Measurements from ENCODE around the gene NUAK2.

DNA sequence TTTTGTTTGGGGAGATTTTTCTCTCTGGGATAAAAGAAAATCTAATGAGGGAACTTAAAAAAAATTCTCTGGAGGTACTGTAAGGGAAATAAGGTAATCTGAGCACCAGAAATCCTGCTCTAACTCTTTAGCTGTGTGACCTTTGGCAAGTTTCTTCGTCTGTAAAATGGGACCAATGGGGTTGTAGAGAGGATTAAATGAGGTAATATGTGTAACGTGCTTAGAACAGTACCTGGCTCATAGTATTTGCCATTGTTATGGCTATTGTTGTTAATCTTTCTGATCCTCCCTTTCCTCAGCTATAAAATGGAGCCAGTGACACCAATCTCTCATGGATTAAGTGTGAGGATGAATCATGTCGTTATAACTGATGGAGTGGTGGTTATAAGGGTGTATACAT lies 36.0 kb upstream of the NUAK2 start:
- TF ChIP-seq, protein P1, sequence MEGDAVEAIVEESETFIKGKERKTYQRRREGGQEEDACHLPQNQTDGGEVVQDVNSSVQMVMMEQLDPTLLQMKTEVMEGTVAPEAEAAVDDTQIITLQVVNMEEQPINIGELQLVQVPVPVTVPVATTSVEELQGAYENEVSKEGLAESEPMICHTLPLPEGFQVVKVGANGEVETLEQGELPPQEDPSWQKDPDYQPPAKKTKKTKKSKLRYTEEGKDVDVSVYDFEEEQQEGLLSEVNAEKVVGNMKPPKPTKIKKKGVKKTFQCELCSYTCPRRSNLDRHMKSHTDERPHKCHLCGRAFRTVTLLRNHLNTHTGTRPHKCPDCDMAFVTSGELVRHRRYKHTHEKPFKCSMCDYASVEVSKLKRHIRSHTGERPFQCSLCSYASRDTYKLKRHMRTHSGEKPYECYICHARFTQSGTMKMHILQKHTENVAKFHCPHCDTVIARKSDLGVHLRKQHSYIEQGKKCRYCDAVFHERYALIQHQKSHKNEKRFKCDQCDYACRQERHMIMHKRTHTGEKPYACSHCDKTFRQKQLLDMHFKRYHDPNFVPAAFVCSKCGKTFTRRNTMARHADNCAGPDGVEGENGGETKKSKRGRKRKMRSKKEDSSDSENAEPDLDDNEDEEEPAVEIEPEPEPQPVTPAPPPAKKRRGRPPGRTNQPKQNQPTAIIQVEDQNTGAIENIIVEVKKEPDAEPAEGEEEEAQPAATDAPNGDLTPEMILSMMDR (IDR thresholded peaks at IDR 0.05; ENCODE audit: low read length): no peak
- no peak for TF ChIP-seq EZH2 (IDR thresholded peaks at IDR 0.05; ENCODE audit: borderline replicate concordance, low read length)

Data from OCI-LY1 (cell line).